Stimulated activated CD4-positive, alpha-beta T cell treated with anti-CD3 and anti-CD28 coated beads, Interleukin-2, amount 100 ng/mL, for 4 hours (primary cell): ENCODE results near the gene CCDC87.
A peak's percentile ranks its signal among the peaks of the same experiment; 100 is the strongest.
"Not testable (repeated sequence)": the region's sequence is repeated elsewhere in the genome, so short reads cannot be mapped to it uniquely, and the experiment has no call there.

Experiments used
- DNase-seq: peaks from one replicate; pipeline ENCODE4 v3.0.0-alpha.2; 2020; ENCODE audit warnings: low read depth

Gene CCDC87

GRCh38 chr11:66616379-66617154 lies 23.7 kb upstream of the CCDC87 start, which contains the start of gene RBM14:
TSS of gene RBM14 (plus strand) at chr11:66616630. CDS start at chr11:66616721, 91 bp downstream.
- peak; percentile 98 for DNase-seq

- no peak for DNase-seq
These were observed 21.2 kb upstream of the CCDC87 start for GRCh38 chr11:66614073-66614472.

GRCh38 chr11:66612458-66612857 lies 19.6 kb upstream of the CCDC87 start:
- DNase-seq: no peak

GRCh38 chr11:66609721-66610617 lies 17.1 kb upstream of the CCDC87 start:
- no peak for DNase-seq

- no peak for DNase-seq
These were observed 14.4 kb upstream of the CCDC87 start for GRCh38 chr11:66607126-66607834.

GRCh38 chr11:66606608-66607007 lies 13.7 kb upstream of the CCDC87 start:
- not testable (repeated sequence) for DNase-seq

- DNase-seq: no peak
These were observed 11.3 kb upstream of the CCDC87 start for GRCh38 chr11:66604155-66604554.

GRCh38 chr11:66603072-66603471 lies 10.2 kb upstream of the CCDC87 start:
- DNase-seq: no peak

- DNase-seq: no peak
These were observed 7.9 kb upstream of the CCDC87 start for GRCh38 chr11:66600631-66601233.

GRCh38 chr11:66600219-66600618 lies 7.4 kb upstream of the CCDC87 start:
- no peak for DNase-seq

GRCh38 chr11:66598993-66599392 lies 6.1 kb upstream of the CCDC87 start:
- no peak for DNase-seq

- no peak for DNase-seq
These were observed 2.5 kb upstream of the CCDC87 start for GRCh38 chr11:66595245-66595904.

- no peak for DNase-seq
These were observed 787 bp upstream of the CCDC87 start for GRCh38 chr11:66593650-66594049.

GRCh38 chr11:66593303-66593635 lies 406 bp upstream of the CCDC87 start:
- no peak for DNase-seq

GRCh38 chr11:66591175-66591574 lies 1.7 kb downstream of the CCDC87 start:
- no peak for DNase-seq

GRCh38 chr11:66589996-66590675 lies 2.7 kb downstream of the CCDC87 start:
- DNase-seq: no peak

GRCh38 chr11:66589315-66589714 lies 3.5 kb downstream of the CCDC87 start:
- DNase-seq: not testable (repeated sequence)

GRCh38 chr11:66586136-66586535 lies 6.7 kb downstream of the CCDC87 start:
- DNase-seq: no peak

- DNase-seq: not testable (repeated sequence)
These were observed 7.4 kb downstream of the CCDC87 start for GRCh38 chr11:66585447-66585846.

GRCh38 chr11:66582565-66583147 lies 10.2 kb downstream of the CCDC87 start:
- not testable (repeated sequence) for DNase-seq

- no peak for DNase-seq
These were observed 11.6 kb downstream of the CCDC87 start for GRCh38 chr11:66581261-66581660.
